ENCODE results near the gene MYO3B. TPM values are rescaled to one million over a fixed set of nuclear protein-coding genes. Genes with fewer than 3 reads are reported as not detected.

MYO3B gene
- total RNA-seq, 2 experiments from 2014 or later = 0.04 to 0.05 TPM

GRCh38 chr2:170298115-170298514 lies 120.2 kb downstream of the MYO3B start:
- Mint-ChIP-seq H3K4me1 (peaks cover 2% of the 10 kb centered on the region), H3K9me3 (peaks cover 6% of the 10 kb centered on the region), H3K4me3 (no peak overlapping the region), H3K27me3 (peaks cover 21% of the 10 kb centered on the region), H3K36me3 (ENCODE audit: low read depth) (no peaks in the 10 kb centered on the region), H3K27ac (no peak overlapping the region)
- ChIA-PET POLR2A (no interaction called here), CTCF (interaction anchor here (0.6 kb wide), 1 partner anchor 879 kb away, joined by 4 read pairs; no protein-coding TSS in a partner anchor)
- no peak for DNase-seq

GRCh38 chr2:170298861-170299429 lies 121.0 kb downstream of the MYO3B start:
- ChIA-PET CTCF (no interaction called here), POLR2A (no interaction called here)
- Mint-ChIP-seq H3K27ac (no peak overlapping the region), H3K9me3 (peaks cover 6% of the 10 kb centered on the region), H3K4me1 (peaks cover 2% of the 10 kb centered on the region), H3K4me3 (no peak overlapping the region), H3K27me3 (peaks cover 19% of the 10 kb centered on the region), H3K36me3 (ENCODE audit: low read depth) (no peaks in the 10 kb centered on the region)
- DNase-seq = no peak

GRCh38 chr2:170300993-170301392 lies 123.0 kb downstream of the MYO3B start:
- H3K36me3 Mint-ChIP-seq (ENCODE audit: low read depth) = no peaks in the 10 kb centered on the region
- peaks cover 15% of the 10 kb centered on the region for H3K27me3 Mint-ChIP-seq
- peaks cover 2% of the 10 kb centered on the region for H3K4me1 Mint-ChIP-seq
- ChIA-PET CTCF (no interaction called here), POLR2A (no interaction called here)
- no peak for DNase-seq
- H3K27ac Mint-ChIP-seq = no peak overlapping the region
- H3K4me3 Mint-ChIP-seq = no peak overlapping the region
- peaks cover 4% of the 10 kb centered on the region for H3K9me3 Mint-ChIP-seq

- no peak overlapping the region for H3K4me3 Mint-ChIP-seq
- H3K27me3 Mint-ChIP-seq = peaks cover 11% of the 10 kb centered on the region
- H3K4me1 Mint-ChIP-seq = peaks cover 2% of the 10 kb centered on the region
- no peak overlapping the region for H3K27ac Mint-ChIP-seq
- no peaks in the 10 kb centered on the region for H3K36me3 Mint-ChIP-seq (ENCODE audit: low read depth)
- ChIA-PET CTCF (no interaction called here), POLR2A (no interaction called here)
- H3K9me3 Mint-ChIP-seq = no peaks in the 10 kb centered on the region
- no peak for DNase-seq
Measured at GRCh38 chr2:170301626-170302025, 123.7 kb downstream of the MYO3B start.

GRCh38 chr2:170305711-170306110 lies 127.8 kb downstream of the MYO3B start:
- CTCF ChIA-PET = no interaction called here
- H3K9me3 Mint-ChIP-seq = no peaks in the 10 kb centered on the region
- no peak overlapping the region for H3K4me3 Mint-ChIP-seq
- no peak for DNase-seq
- peaks cover 20% of the 10 kb centered on the region for H3K27me3 Mint-ChIP-seq
- no peaks in the 10 kb centered on the region for H3K36me3 Mint-ChIP-seq (ENCODE audit: low read depth)
- H3K4me1 Mint-ChIP-seq = no peaks in the 10 kb centered on the region
- no peak overlapping the region for H3K27ac Mint-ChIP-seq
- POLR2A ChIA-PET = no interaction called here

- ChIA-PET POLR2A (no interaction called here), CTCF (no interaction called here)
- Mint-ChIP-seq H3K4me3 (no peak overlapping the region), H3K4me1 (no peaks in the 10 kb centered on the region), H3K36me3 (ENCODE audit: low read depth) (no peaks in the 10 kb centered on the region), H3K27ac (no peak overlapping the region), H3K27me3 (peaks cover 21% of the 10 kb centered on the region), H3K9me3 (no peaks in the 10 kb centered on the region)
- DNase-seq = no peak
Measured at GRCh38 chr2:170306293-170306873, 128.4 kb downstream of the MYO3B start.

- POLR2A ChIA-PET = no interaction called here
- Mint-ChIP-seq H3K27me3 (peaks cover 21% of the 10 kb centered on the region), H3K4me3 (no peak overlapping the region), H3K27ac (no peak overlapping the region), H3K9me3 (no peaks in the 10 kb centered on the region), H3K36me3 (ENCODE audit: low read depth) (no peaks in the 10 kb centered on the region), H3K4me1 (no peaks in the 10 kb centered on the region)
- CTCF ChIA-PET = no interaction called here
- no peak for DNase-seq
Measured at GRCh38 chr2:170307052-170307451, 129.1 kb downstream of the MYO3B start.

- H3K9me3 Mint-ChIP-seq = no peaks in the 10 kb centered on the region
- no peak overlapping the region for H3K27ac Mint-ChIP-seq
- no peak overlapping the region for H3K4me3 Mint-ChIP-seq
- CTCF ChIA-PET = no interaction called here
- H3K27me3 Mint-ChIP-seq = peaks cover 19% of the 10 kb centered on the region
- H3K4me1 Mint-ChIP-seq = no peaks in the 10 kb centered on the region
- no peak for DNase-seq
- H3K36me3 Mint-ChIP-seq (ENCODE audit: low read depth) = no peaks in the 10 kb centered on the region
- POLR2A ChIA-PET = no interaction called here
Measured at GRCh38 chr2:170307555-170308351, 129.8 kb downstream of the MYO3B start.

- Mint-ChIP-seq H3K36me3 (ENCODE audit: low read depth) (no peaks in the 10 kb centered on the region), H3K4me1 (no peaks in the 10 kb centered on the region), H3K4me3 (no peak overlapping the region), H3K27ac (no peak overlapping the region), H3K9me3 (no peaks in the 10 kb centered on the region), H3K27me3 (peaks cover 22% of the 10 kb centered on the region)
- ChIA-PET CTCF (no interaction called here), POLR2A (no interaction called here)
- no peak for DNase-seq
Measured at GRCh38 chr2:170310876-170311502, 133.0 kb downstream of the MYO3B start.

GRCh38 chr2:170313347-170313991 lies 135.5 kb downstream of the MYO3B start:
- no peak overlapping the region for H3K27ac Mint-ChIP-seq
- no peak for DNase-seq
- CTCF ChIA-PET = no interaction called here
- H3K9me3 Mint-ChIP-seq = no peaks in the 10 kb centered on the region
- no peak overlapping the region for H3K4me3 Mint-ChIP-seq
- H3K4me1 Mint-ChIP-seq = peaks cover 1% of the 10 kb centered on the region
- POLR2A ChIA-PET = interaction anchor here (0.6 kb wide), 1 partner anchor 503 kb away, joined by 3 read pairs; the partner anchor contains the start of gene GAD1
- peaks cover 28% of the 10 kb centered on the region for H3K27me3 Mint-ChIP-seq
- H3K36me3 Mint-ChIP-seq (ENCODE audit: low read depth) = no peaks in the 10 kb centered on the region

- Mint-ChIP-seq H3K36me3 (ENCODE audit: low read depth) (no peaks in the 10 kb centered on the region), H3K27me3 (peaks cover 30% of the 10 kb centered on the region), H3K4me3 (no peak overlapping the region), H3K4me1 (peaks cover 1% of the 10 kb centered on the region), H3K27ac (no peak overlapping the region), H3K9me3 (no peaks in the 10 kb centered on the region)
- DNase-seq = no peak
- CTCF ChIA-PET = interaction anchor here (1.5 kb wide), 1 partner anchor 11 kb away, joined by 3 read pairs; no protein-coding TSS in a partner anchor
- POLR2A ChIA-PET = no interaction called here
Measured at GRCh38 chr2:170313992-170314348, 136.0 kb downstream of the MYO3B start.

GRCh38 chr2:170314744-170315447 lies 136.9 kb downstream of the MYO3B start:
- H3K27me3 Mint-ChIP-seq = peaks cover 36% of the 10 kb centered on the region
- POLR2A ChIA-PET = no interaction called here
- H3K4me3 Mint-ChIP-seq = no peak overlapping the region
- H3K27ac Mint-ChIP-seq = no peak overlapping the region
- no peak for DNase-seq
- H3K9me3 Mint-ChIP-seq = peaks cover 2% of the 10 kb centered on the region
- H3K36me3 Mint-ChIP-seq (ENCODE audit: low read depth) = no peaks in the 10 kb centered on the region
- CTCF ChIA-PET = interaction anchor here (1.5 kb wide), 1 partner anchor 10 kb away, joined by 3 read pairs; no protein-coding TSS in a partner anchor
- peaks cover 1% of the 10 kb centered on the region for H3K4me1 Mint-ChIP-seq
